NAMALWA (cell line): ENCODE measurements around the gene FBXO7.

Source experiments
- DNase-seq: peaks from one replicate; pipeline ENCODE4 v3.0.0-alpha.2; 2015; ENCODE audit warnings: low spot score

FBXO7 gene

GRCh38 chr22:32490279-32490678 lies 15.7 kb downstream of the FBXO7 start:
- no peak for DNase-seq

GRCh38 chr22:32492111-32492510 lies 17.5 kb downstream of the FBXO7 start:
- DNase-seq, result no peak

- DNase-seq, result no peak
Observed at GRCh38 chr22:32493551-32493950, 18.9 kb downstream of the FBXO7 start.

- DNase-seq, result no peak
Observed at GRCh38 chr22:32494971-32495370, 20.4 kb downstream of the FBXO7 start.

- no peak for DNase-seq
Observed at GRCh38 chr22:32499666-32500065, 25.1 kb downstream of the FBXO7 start.

- DNase-seq, result no peak
Observed at GRCh38 chr22:32501836-32502752, 27.5 kb downstream of the FBXO7 start.

GRCh38 chr22:32509045-32509444 lies 34.4 kb downstream of the FBXO7 start:
- DNase-seq, result no peak

GRCh38 chr22:32511274-32511673 lies 36.7 kb downstream of the FBXO7 start:
- DNase-seq, result no peak

GRCh38 chr22:32511776-32512175 lies 37.2 kb downstream of the FBXO7 start:
- no peak for DNase-seq

GRCh38 chr22:32512267-32512982 lies 37.8 kb downstream of the FBXO7 start:
- DNase-seq, result no peak

- no peak for DNase-seq
Observed at GRCh38 chr22:32515084-32515483, 40.5 kb downstream of the FBXO7 start.

GRCh38 chr22:32517488-32517887 lies 42.9 kb downstream of the FBXO7 start:
- no peak for DNase-seq

GRCh38 chr22:32517921-32518320 lies 43.3 kb downstream of the FBXO7 start:
- DNase-seq, result no peak

- no peak for DNase-seq
Observed at GRCh38 chr22:32518381-32518780, 43.8 kb downstream of the FBXO7 start.

- DNase-seq, result peak; percentile 50
Observed at GRCh38 chr22:32518848-32519247, 44.2 kb downstream of the FBXO7 start.

GRCh38 chr22:32520612-32521011 lies 46.0 kb downstream of the FBXO7 start:
- DNase-seq, result no peak

- no peak for DNase-seq
Observed at GRCh38 chr22:32522237-32522636, 47.6 kb downstream of the FBXO7 start.

GRCh38 chr22:32527756-32528155 lies 53.1 kb downstream of the FBXO7 start:
- DNase-seq, result no peak

- DNase-seq, result no peak
Observed at GRCh38 chr22:32528316-32528715, 53.7 kb downstream of the FBXO7 start.

GRCh38 chr22:32528984-32529982 lies 54.7 kb downstream of the FBXO7 start:
- peak; percentile 64 for DNase-seq

GRCh38 chr22:32531228-32531627 lies 56.6 kb downstream of the FBXO7 start:
- no peak for DNase-seq
